Smooth muscle cell (in vitro differentiated cells): ENCODE measurements around the gene ERAP2. TPM values are rescaled to one million over a fixed set of nuclear protein-coding genes. Genes with fewer than 3 reads are reported as not detected.

ENCODE experiments used
- DNase-seq: peaks from one replicate; lab custom pipeline; 2025; ENCODE audit not compliant: unreplicated experiment; lab: John Stamatoyannopoulos, UW
- H2AFZ ChIP-seq: fragments of 200-600 bp; sonication (generic); 2 replicates; pipeline ENCODE4 v1.6.0; 2016; ENCODE audit warnings: antibody characterized with exemption, low read depth, mild to moderate bottlenecking
- H3F3A ChIP-seq: fragments of 200-600 bp; sonication (generic); 2 replicates; pipeline ENCODE4 v1.6.0; 2017; ENCODE audit warnings: antibody characterized with exemption, low read depth
- H3K27ac ChIP-seq: fragments of 200-600 bp; sonication (generic); 2 replicates; pipeline ENCODE4 v1.5.1; 2016; ENCODE audit warnings: low read depth, mild to moderate bottlenecking
- H3K27me3 ChIP-seq: fragments of 200-600 bp; sonication (generic); 2 replicates; pipeline ENCODE4 v1.6.1; 2016; ENCODE audit warnings: low read depth, mild to moderate bottlenecking
- H3K36me3 ChIP-seq: fragments of 200-600 bp; sonication (generic); 2 replicates; pipeline ENCODE4 v1.5.1; 2016; ENCODE audit warnings: low read depth
- H3K4me1 ChIP-seq: fragments of 200-600 bp; sonication (generic); 2 replicates; pipeline ENCODE4 v1.5.1; 2016; ENCODE audit warnings: low read depth
- H3K4me2 ChIP-seq: fragments of 200-600 bp; sonication (generic); 2 replicates; pipeline ENCODE4 v1.6.0; 2016; ENCODE audit warnings: mild to moderate bottlenecking
- H3K4me3 ChIP-seq: fragments of 200-600 bp; sonication (generic); 2 replicates; pipeline ENCODE4 v1.5.1; 2016; ENCODE audit warnings: mild to moderate bottlenecking
- H3K79me2 ChIP-seq: fragments of 200-600 bp; sonication (generic); 2 replicates; pipeline ENCODE4 v1.6.0; 2016; ENCODE audit warnings: low read depth, mild to moderate bottlenecking
- H3K9ac ChIP-seq: fragments of 200-600 bp; sonication (generic); 2 replicates; pipeline ENCODE4 v1.6.0; 2016; ENCODE audit warnings: low read depth
- H3K9me3 ChIP-seq: fragments of 200-600 bp; sonication (generic); replicated peaks from 2 replicates; pipeline ENCODE4 v1.5.1; 2016; ENCODE audit warnings: low read depth
- H4K20me1 ChIP-seq: fragments of 200-600 bp; sonication (generic); 2 replicates; pipeline ENCODE4 v1.6.0; 2016; ENCODE audit warnings: low read depth
- WGBS: methylation state at CpG from one replicate; pipeline ENCODE4 v1.1.7; 2016; ENCODE audit warnings: low lambda C conversion rate; 5-methylcytosine and 5-hydroxymethylcytosine counted together
- polyA plus RNA-seq: library from polyadenylated mRNA; unstranded; fragments of >200 nt; fragmentation: Nextera tagmentation; extraction: Ambion mirVana; gene quantifications from 2 replicates; pipeline ENCODE4 v1.2.1, GENCODE V29; 2016
- total RNA-seq: library from RNA; depleted of rRNA; stranded (reverse); fragments of >200 nt; gene quantifications from 2 replicates; pipeline ENCODE4 v1.2.3, GENCODE V29; 2014
- TF ChIP-seq, protein P1 (sequence below): fragments of 200-600 bp; sonication (generic); IDR thresholded peaks from 2 replicates; pipeline ENCODE4 v1.5.1; 2017; ENCODE audit warnings: borderline replicate concordance, mild to moderate bottlenecking, antibody characterized with exemption; ENCODE audit not compliant: insufficient read depth, poor library complexity, severe bottlenecking

Gene ERAP2
- total and polyA plus RNA-seq, 2 experiments from 2014 or later: 0.72 TPM; not detected in 1

GRCh38 chr5:96901384-96901783 is 25.1 kb downstream of the ERAP2 start:
- no peaks in the 10 kb centered on the region for H3F3A ChIP-seq
- no peaks in the 10 kb centered on the region for H3K79me2 ChIP-seq
- no peaks in the 10 kb centered on the region for H3K4me1 ChIP-seq
- TF ChIP-seq, protein P1, sequence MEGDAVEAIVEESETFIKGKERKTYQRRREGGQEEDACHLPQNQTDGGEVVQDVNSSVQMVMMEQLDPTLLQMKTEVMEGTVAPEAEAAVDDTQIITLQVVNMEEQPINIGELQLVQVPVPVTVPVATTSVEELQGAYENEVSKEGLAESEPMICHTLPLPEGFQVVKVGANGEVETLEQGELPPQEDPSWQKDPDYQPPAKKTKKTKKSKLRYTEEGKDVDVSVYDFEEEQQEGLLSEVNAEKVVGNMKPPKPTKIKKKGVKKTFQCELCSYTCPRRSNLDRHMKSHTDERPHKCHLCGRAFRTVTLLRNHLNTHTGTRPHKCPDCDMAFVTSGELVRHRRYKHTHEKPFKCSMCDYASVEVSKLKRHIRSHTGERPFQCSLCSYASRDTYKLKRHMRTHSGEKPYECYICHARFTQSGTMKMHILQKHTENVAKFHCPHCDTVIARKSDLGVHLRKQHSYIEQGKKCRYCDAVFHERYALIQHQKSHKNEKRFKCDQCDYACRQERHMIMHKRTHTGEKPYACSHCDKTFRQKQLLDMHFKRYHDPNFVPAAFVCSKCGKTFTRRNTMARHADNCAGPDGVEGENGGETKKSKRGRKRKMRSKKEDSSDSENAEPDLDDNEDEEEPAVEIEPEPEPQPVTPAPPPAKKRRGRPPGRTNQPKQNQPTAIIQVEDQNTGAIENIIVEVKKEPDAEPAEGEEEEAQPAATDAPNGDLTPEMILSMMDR: peak; percentile 6
- no peaks in the 10 kb centered on the region for H3K9me3 ChIP-seq
- no peaks in the 10 kb centered on the region for H3K36me3 ChIP-seq
- H3K27ac ChIP-seq: no peak overlapping the region
- no peaks in the 10 kb centered on the region for H4K20me1 ChIP-seq
- no peak overlapping the region for H3K4me3 ChIP-seq
- no peak for DNase-seq
- no peaks in the 10 kb centered on the region for H3K27me3 ChIP-seq
- H3K9ac ChIP-seq: no peak overlapping the region
- no peak overlapping the region for H3K4me2 ChIP-seq
- no peak overlapping the region for H2AFZ ChIP-seq
- 79% methylated on average over 6 of the region's 6 CpGs for WGBS

GRCh38 chr5:96901841-96902240 is 25.5 kb downstream of the ERAP2 start:
- H3K27ac ChIP-seq: no peak overlapping the region
- WGBS: 88% methylated on average over 1 of the region's 1 CpG
- H3K4me3 ChIP-seq: no peak overlapping the region
- no peaks in the 10 kb centered on the region for H3K79me2 ChIP-seq
- no peaks in the 10 kb centered on the region for H3K36me3 ChIP-seq
- no peak for DNase-seq
- TF ChIP-seq, protein P1: no peak
- H3K9ac ChIP-seq: no peak overlapping the region
- H3F3A ChIP-seq: no peaks in the 10 kb centered on the region
- no peaks in the 10 kb centered on the region for H4K20me1 ChIP-seq
- H3K27me3 ChIP-seq: no peaks in the 10 kb centered on the region
- H3K9me3 ChIP-seq: no peaks in the 10 kb centered on the region
- no peak overlapping the region for H2AFZ ChIP-seq
- no peak overlapping the region for H3K4me2 ChIP-seq
- H3K4me1 ChIP-seq: no peaks in the 10 kb centered on the region

- H2AFZ ChIP-seq: no peak overlapping the region
- H3K4me3 ChIP-seq: no peak overlapping the region
- H3K27ac ChIP-seq: no peak overlapping the region
- H3K9me3 ChIP-seq: no peaks in the 10 kb centered on the region
- TF ChIP-seq, protein P1: no peak
- no peak overlapping the region for H3K4me2 ChIP-seq
- no peaks in the 10 kb centered on the region for H3K36me3 ChIP-seq
- H3K9ac ChIP-seq: no peak overlapping the region
- H3K79me2 ChIP-seq: no peaks in the 10 kb centered on the region
- no peaks in the 10 kb centered on the region for H4K20me1 ChIP-seq
- WGBS: 94% methylated on average over 3 of the region's 3 CpGs
- H3K4me1 ChIP-seq: no peaks in the 10 kb centered on the region
- H3F3A ChIP-seq: no peaks in the 10 kb centered on the region
- H3K27me3 ChIP-seq: no peaks in the 10 kb centered on the region
- DNase-seq: no peak
These were observed 26.6 kb downstream of the ERAP2 start for GRCh38 chr5:96902876-96903275.

- Histone ChIP-seq H3F3A (no peaks in the 10 kb centered on the region), H3K79me2 (no peaks in the 10 kb centered on the region), H3K4me2 (no peak overlapping the region), H3K9ac (no peak overlapping the region), H4K20me1 (no peaks in the 10 kb centered on the region), H2AFZ (no peak overlapping the region), H3K9me3 (no peaks in the 10 kb centered on the region), H3K36me3 (no peaks in the 10 kb centered on the region), H3K4me3 (no peak overlapping the region), H3K4me1 (no peaks in the 10 kb centered on the region), H3K27ac (no peak overlapping the region), H3K27me3 (no peaks in the 10 kb centered on the region)
- 91% methylated on average over 2 of the region's 2 CpGs for WGBS
- TF ChIP-seq, protein P1: no peak
- DNase-seq: no peak
These were observed 27.0 kb downstream of the ERAP2 start for GRCh38 chr5:96903300-96903699.
